ENCODE results near the gene ADARB2.

The ADARB2 gene

DNA sequence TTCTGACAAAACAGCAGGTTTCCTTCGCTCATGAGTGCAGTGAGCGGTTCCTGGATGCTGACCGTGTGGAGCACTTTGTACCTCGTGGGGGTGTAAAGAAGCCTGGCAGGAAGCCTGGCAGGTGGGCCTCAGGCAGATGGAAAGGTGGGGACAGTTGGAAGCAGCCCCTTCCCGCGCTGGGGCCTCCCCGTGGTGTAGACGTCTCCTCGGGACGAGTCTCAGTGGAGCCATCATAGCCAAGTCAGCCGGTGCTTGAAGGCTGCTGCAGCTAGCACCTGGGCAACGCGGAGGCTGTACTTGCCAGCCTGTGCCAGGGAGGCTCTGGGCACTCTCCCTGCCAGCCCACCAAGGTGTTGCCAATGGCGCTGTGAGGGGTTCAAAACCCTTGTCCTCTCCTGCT lies 526.7 kb downstream of the ADARB2 start:
- DNase-seq, result no peak

DNA sequence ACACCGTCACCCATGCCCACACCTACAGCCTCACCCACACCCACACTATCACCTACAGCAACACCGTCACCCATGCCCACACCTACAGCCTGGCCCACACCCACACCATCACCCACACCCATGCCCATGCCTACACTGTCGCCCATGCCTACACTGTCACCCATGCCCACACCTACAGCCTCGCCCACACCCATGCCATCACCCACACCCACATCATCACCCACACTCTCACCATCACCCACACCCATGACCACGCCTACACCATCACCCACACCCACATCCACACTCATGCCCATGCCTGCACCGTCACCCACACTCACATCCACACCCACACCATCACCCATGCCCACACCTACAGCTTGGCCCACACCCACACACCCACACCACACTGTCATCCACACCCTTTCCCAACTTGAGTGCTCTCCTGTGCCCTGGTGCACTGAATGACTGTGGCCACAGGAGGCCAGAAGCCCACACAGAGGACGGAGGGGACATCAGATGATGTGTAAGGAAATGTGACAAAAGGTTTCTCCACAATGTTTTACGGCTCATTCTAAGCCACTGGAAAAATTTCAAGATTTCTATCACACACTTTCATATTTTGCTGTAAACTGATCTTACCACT lies 527.9 kb downstream of the ADARB2 start:
- no peak for DNase-seq

DNA sequence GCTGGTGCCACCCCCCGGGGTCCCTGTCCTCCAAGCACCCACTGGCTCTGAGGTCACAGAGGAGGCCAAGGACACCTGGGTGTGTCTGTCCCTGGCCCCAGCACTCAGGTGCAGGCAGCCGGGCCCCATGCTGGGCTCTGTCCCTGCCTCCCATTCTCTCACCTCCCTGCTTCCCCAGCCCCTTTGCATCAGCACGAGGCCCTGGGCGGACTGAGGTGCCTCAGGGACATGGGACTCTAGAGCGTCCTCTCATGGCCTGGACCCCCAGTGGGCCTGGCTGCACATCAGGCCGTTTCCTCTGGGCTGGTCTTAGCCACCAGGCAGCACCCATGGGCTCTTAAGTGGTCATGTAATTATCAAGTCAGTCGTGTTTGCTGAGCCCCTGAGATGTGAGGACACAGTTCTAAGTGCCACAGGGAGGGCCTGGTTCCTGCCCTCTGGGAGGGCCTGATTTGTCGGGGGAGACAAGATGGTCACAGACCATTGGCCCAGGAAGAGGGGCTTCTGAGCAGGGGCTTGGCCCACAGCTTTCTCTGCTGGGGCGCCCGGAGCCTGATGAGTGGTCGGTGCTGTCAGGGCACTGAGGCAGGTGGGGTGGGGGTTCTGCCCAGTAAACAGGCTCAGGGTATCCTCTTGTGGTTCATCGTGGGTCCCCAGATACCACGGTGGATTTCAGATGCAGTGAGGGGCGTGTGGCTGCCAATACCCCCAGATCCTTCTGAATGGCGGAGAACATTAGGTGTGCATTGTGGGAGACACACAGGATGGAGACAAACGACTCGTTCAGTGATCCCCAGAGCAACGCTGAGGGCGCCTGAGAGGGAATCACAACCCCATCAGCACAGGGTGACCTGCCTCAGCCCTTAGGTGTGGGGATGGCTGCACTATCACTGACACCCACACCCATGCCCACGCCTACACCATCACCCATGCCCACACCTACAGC lies 528.7 kb downstream of the ADARB2 start:
- no peak for DNase-seq

DNA sequence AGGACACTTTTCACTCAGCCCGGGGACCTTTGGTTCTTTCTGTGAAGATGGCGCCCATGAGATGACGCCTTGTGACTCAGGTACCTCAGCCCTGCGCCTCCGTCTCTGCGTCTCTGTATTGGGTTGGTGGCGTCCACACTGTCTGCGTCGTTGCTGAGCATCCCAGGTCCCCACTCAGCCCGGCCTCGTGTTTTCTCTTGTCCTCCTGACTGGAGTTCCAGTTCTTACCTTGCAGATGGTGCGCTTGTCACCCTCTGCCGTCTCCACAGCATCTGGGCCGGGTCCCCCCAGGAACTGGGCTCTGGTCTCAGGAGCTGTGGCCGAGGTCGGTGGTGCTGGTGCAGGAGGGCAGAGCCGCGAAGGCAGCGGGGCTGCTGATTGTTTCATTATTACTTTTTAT lies 530.7 kb downstream of the ADARB2 start:
- no peak for DNase-seq

DNA sequence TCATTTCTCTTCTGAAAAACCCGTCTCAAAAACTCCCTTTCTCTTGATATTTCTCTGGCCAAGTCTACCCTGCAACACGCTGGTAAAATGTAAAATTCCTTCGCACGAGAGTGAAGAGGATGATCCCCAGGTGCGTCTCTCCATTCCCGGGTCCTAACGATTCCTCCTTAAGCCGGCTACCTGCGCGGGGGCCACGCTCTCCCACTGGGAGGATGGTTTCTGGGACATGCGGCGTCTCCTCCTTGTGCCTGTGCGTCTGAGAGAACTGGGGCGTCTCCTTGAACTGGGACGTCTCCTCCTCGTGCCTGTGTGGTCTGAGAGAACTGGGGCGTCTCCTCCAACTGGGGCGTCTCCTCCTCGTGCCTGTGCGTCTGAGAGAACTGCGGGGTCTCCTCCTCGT lies 531.2 kb downstream of the ADARB2 start:
- DNase-seq, result no peak

DNA sequence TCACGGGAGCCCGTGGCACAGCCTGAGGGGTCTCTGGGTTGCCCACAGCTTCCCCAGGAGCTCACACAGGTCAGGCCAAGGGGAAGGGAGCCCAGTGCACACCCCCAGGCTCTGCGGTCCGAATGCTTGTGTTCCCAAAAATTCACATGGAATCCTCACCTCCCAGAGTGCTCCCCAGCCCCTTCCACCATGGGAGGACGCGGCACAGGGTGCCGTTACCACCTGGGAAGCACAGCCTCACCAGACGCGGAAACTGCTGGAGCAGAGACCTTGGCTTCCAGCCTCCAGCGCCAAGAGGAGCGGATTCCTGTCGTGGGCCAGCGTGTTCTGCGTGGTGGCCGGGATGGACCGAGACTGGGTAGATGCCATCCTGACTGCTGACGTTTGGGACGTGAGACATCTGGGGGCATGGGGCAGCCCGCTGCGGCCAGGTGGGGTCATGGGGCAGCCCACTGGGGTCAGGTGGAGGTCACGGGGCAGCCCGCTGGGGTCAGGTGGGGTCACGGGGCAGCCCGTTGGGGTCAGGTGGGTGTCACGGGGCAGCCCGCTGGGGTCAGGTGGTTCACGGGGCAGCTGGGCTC lies 531.8 kb downstream of the ADARB2 start:
- no peak for DNase-seq

DNA sequence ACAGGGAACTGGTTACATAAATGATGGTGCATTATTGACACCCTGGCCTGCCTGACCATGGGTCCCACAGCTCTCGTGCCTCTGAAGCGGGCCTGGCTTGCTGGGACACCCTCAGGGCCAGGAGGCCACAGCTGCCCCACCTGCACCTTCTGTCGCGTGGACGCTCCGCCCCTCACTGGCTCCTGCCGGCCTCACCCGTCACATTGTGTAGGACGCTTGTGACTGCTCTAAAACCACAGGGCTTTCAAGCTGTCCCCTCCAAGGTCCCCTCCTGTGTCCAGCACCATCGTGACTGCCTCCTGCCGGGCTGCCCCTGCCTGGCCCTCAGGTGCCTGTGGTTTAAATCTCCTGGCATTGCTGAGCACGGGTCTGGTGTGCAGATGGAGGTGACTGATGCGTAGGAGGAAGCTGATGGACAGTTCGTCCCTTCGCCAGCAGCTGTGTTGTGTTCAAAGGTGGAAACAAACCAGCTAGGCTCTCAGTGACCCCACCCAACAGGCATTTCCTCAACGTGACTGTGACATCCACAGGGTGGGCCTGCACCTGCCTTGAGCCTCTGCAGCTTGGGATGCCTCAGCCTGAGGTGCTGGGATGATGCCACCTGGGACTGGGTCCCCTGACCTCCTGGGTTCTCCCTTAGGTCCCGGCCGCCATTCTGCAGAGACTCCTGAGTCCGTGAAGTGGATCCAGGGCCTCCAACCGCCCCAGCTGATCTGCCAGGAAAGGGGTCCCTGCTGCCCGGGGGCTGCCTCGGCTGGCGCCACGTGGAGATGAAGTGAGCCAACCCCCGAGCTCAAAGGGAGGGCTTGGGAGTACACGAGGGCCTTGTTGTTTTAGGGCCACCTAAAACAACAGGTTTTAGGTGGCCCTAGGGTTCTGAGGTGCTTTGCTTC lies 532.6 kb downstream of the ADARB2 start:
- DNase-seq, result no peak

DNA sequence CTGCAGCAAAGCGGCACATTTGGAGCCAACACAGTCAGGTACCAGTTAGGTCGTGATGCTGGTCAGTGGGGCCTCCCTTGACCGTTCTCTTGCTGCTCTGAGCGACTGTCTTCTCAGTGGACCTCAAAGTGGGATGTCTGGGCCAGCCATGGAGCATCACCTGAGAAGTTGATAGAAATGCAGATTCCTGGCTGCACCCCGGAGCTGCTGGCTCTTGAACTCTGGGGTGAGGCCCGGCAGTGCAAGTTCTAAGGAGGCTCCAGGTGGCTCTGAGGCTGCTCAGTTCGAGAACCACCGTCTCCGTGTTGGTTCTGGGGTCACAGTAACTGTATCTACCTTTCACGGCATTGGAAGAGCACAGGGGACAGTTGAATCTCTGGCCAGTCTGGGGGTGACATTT lies 533.6 kb downstream of the ADARB2 start:
- DNase-seq, result no peak

DNA sequence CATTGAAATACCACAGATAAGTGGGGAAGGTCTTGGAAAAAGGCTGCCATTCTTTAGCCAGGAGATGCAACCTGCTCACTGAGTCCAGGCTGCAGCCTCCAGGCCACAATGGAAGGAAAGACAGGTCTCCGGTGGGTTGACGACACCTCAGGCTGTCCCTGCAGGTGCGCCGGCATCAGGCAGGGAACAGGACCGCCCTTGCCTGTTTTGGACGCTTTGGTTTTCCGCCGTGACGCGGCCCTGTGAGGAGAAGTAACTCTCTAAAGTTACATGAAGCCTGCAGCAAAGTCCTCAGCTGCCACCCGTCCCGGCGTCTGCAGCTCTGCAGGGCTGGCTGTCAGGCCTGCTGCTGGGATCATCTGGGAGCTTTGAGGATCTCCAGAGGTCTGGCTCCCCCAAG lies 534.1 kb downstream of the ADARB2 start:
- DNase-seq, result no peak

DNA sequence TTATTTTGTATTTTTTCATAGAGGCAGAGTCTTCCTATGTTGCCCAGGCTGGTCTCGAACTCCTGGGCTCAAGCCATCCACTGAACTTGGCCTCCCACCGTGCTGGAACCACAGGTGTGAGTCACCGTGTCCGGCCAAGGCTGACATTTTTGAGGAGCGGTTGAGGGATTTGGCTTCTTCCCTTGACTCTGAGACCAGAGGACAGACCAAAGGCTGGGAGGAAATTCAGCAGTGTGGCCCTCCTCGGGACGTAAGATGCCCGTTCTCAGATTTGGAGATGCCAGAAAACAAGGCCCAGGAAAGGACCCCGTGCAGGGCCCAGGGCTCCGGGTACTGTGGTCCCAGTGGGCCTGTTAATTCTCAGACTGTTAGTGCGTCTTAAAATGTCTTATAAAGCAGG lies 535.0 kb downstream of the ADARB2 start:
- DNase-seq, result no peak

DNA sequence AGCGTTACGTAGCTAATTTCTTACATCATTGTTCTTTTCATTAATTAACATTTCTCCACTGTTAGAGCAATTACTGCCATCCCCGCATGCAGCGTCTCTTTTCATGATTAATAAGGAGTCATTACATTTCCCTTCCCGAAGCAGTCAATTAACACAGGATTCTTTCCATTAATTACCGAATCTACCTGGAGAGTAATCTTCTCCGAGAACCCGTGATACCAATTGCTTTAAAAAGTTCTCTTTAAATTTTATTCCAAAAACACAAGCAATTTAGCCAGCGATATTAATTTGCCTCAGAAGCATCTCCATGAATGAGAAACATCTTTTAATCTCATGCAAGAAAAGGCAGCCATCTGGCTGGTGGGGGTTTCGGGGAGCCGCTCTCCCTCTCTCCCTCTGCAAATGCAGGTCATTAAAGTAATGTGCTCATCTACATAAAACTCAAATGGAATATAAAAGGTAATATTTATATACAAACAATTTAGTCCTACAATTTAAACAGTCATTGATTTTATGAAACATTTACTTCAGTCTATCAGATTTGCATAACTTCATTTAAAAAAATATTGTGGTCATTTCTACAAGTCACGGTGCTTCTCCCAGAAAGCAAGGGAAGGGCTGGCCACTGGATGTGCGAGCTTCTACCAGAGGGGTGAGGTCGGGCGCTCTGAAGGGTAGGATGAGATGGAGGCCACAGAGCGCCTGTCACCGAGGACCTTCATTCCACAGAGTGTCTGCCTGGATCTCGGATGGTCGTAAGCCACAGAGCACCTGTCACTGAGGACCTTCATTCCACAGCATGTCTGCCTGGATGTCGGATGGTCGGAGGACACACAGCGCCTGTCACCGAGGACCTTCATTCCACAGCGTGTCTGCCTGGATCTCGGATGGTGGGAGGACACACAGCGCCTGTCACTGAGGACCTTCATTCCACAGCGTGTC lies 536.2 kb downstream of the ADARB2 start:
- no peak for DNase-seq

DNA sequence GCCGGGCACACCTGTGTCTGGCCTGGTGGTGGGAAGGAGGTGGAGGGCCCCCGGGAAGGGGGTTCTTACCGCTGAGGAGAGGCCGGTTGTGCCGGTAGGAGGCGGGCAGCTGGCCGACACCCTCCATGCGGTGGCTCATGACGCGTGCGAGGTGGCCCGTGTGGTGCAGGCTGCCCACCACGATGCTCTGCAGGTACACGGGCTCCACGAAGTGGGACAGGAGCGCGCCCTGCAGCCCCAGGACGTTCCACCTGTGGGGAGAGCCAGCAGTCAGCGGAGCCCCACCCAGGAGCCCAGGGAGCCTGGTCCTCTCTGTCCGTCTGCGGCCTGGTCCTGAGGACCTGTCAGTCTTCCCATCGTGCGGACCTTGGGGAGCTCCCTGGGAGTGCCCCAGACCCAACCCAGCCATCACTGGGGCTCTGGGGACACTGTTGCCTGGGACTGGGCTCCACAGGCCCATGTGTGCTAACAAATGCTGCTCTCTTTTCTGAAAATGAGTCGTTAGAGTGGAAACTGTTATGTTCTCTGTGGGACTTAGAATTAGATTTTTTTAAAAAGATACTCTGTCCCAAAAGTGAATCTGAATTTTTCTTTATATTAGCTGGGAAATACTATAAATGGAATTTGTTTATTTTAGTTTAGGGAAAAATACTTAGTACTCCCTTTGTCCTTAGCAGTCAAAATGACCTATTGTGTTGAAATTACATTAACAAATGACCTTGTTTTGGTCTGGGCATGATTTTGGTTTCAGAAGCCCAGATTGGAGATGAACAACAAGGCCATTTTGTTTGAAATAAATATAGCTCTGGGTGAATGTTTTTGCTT lies 537.2 kb downstream of the ADARB2 start:
- no peak for DNase-seq

DNA sequence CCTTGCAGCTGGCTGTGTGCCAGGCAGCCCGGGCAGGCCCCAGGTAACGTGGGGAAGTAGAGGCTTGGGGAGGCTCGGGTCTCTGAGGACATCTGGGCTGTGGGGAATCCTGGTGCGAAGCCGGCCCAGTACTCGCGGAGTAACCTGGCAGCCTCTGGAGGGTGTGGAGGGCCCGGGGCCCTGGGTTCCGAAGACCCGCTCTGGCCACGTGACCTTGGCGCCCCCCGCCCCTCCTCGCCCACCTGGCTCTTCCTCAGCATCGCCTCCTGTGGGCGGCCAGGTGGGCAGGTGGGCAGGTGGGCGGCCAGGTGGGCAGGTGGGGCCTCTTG lies 538.0 kb downstream of the ADARB2 start:
- no peak for DNase-seq

DNA sequence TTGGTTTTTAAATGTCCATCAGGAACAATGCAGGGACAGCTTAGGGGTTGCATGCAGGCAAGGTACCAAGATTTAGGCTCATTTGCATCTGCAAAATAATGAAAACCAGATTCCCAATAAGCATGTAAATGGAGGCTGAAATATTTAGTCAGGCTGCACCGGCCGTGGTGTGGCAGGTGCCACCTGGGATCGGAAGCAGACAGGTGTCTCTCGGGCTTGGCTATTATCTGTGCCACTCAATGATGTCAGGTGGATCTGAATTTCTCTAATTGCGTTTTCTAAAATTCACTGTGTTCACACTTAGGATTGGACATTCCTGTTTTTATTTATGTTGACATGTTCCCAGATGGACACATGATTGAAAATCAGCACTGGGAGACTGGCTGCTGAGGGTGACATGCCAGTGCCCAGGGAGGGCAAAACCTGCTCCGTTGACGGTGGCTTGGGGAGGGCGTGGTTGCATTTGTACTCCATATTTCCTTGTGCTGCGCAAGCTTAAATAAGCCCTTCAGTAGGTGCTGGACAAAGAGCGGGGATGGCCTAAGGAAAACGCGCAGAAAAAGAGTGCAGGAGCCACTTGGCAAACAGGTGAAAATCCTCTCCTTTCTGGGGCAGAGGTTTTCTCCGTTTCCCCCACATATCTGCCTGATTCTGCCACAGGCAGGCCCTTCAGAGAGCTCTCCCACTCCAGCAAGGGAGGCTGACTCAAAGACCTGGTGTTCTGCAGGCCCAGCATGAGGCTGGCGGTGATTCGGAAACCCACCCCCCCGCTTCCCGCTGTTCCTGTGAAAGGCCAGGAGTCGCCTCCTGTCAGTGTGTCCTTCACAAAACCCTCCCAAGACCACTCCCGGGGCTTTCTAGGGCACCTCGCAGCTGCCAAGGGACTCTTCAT lies 538.6 kb downstream of the ADARB2 start:
- DNase-seq, result no peak

DNA sequence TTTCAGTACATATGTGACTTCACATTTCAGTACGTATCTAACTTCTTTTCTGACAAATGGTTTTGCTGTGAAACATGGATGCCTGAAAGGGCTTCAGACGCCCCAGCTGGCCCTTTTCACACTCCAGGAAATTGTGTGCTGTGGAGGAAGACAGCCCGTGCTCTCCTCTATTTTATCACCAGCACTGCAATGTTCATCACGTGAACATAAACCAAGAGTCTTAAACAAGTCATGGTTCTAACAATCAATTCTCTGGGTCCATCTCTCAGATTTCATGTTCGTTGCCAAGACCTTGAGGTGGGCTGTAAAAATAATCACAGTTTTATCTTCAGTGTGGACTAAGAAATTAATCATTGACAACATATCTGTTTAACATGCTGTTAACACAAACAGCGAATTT lies 539.9 kb downstream of the ADARB2 start:
- no peak for DNase-seq

DNA sequence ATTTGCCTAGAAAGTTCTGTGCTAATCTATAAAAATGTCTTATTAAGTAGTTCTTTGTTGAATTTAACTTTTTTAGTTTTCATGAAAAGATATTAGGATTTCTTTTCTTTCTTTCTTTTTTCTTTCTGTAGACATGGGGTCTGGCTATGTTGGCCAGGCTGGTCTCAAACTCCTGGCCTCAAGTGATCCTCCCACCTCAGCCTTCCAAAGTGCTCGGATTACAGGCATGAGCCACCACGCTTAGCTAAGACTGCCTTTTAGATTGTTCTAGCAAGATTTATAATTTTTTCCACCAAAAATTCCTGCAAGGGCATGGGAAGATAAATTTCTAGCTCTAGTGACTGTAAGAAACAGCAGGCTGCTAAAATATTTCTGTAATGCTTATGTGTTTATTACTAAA lies 540.7 kb downstream of the ADARB2 start:
- no peak for DNase-seq

DNA sequence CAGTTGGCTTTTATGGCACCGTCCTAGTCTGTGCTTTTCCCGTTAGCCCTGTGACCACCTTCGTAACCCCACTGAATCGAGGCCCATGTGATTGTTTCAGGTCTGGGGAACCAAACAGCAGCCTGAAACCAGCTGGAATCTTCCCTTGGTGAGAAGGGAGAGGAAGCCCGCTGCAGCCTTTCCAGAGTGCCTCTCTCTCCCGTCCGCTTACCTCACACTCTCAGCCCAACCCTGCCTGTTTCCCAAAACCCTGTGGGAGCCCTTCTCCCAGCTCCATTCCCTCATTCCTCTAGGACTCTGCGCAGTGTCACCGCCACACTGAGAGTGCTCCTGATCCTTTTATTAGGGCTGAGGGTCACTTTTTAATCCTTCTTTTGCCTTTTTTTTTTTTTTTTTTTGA lies 541.5 kb downstream of the ADARB2 start:
- DNase-seq, result no peak

DNA sequence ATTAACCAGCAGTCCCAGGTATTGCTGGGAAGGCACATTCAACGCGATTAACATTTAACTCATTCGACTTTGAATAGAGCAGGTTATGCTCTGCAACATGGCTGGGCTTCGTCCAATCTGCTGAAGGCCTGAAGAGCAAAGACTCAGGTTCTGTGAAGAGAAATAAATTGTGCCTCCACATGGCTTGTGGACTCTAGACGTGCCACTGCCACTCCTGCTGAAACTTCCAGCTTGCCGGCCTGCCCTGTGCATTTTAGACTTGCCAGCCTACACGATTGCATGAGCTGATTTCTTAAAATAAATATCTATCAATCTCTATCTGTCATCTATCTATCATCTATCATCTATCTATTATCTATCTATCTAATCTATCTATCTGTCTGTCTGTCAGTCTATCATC lies 543.2 kb downstream of the ADARB2 start:
- DNase-seq, result no peak

DNA sequence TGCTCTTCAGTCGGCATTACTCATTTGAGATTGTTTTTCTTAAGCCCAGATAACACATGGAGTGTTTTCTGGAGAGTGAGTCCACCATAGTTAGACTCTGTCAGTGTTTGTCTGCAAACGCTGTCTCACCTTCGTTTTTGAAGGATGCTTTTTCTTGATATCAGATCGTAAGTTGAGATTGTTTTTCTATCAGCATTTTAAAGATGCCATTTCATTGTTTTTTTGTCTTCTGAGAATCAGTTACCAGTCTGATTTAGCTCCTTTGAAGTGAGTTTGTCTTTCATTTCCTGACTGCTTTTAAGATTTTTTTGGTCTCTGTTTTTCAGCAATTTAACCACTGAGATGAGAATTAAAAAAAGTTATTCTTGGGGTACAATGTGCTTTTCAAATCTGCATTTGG lies 543.8 kb downstream of the ADARB2 start:
- no peak for DNase-seq

DNA sequence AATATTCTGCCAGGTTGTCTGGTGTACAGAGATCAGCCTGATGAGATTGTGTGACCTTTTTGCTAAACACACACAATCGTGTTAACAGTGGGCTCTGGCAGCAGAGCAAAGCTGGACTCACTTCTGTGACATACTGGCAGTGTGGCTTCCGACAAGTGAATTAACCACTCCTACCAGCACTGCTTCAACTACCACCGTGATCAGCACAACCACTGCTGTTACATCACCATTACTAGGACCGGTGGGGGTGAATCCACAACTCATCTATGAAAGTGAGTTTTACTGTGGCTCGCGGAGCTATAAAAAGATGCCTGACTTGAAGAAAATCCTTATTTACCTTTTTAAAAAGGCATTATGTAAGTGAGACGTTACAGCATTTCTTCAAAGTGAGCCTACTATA lies 545.6 kb downstream of the ADARB2 start:
- DNase-seq, result no peak
